Fibroblast of the aortic adventitia (primary cell): Measurements from ENCODE around the gene COG8. TPM values are rescaled to one million over a fixed set of nuclear protein-coding genes. Genes with fewer than 3 reads are reported as not detected.
"Not testable (repeated sequence)": the region's sequence is repeated elsewhere in the genome, so short reads cannot be mapped to it uniquely, and the experiment has no call there.

Source experiments
- DNase-seq: peaks from one replicate; pipeline ENCODE4 v3.0.0-alpha.2; 2010; ENCODE audit warnings: low read depth
- H3K4me3 ChIP-seq: 2 replicates; pipeline ENCODE4 v1.5.1; 2011; ENCODE audit warnings: low read depth, mild to moderate bottlenecking, control low read depth, low read length, moderate library complexity
- total RNA-seq: library from RNA; depleted of rRNA; stranded (reverse); fragments of >200 nt; gene quantifications from 2 replicates; pipeline ENCODE4 v1.2.3, GENCODE V29; 2012; ENCODE audit warnings: low replicate concordance
- TF ChIP-seq, protein P1 (sequence below): IDR thresholded peaks from 2 replicates; pipeline ENCODE4 v1.5.1; 2011; ENCODE audit warnings: mild to moderate bottlenecking, low read length, control low read depth, inconsistent platforms; ENCODE audit not compliant: insufficient read depth

COG8 gene
- total RNA-seq, 1 donor = 51.5 TPM

DNA sequence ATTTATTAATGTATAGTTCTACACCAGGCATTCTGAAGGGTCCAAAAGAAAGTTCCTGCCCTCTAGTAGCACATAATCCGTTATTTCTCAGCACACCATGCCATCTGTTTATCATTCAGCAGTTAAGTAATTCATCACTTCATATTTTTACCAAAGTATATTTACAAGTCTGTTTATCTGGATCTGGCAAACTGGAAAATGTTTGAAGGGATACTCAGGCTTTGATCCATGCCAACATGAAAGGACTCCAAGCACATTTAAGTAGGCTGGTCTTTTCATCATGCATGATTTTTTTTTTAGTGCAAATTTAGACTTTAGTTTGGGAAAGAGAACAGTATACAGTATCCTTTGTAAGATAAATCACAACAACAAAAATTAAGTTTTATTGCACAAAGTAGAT, 32.3 kb downstream of the COG8 start:
- no peak overlapping the region for H3K4me3 ChIP-seq
- TF ChIP-seq, protein P1, sequence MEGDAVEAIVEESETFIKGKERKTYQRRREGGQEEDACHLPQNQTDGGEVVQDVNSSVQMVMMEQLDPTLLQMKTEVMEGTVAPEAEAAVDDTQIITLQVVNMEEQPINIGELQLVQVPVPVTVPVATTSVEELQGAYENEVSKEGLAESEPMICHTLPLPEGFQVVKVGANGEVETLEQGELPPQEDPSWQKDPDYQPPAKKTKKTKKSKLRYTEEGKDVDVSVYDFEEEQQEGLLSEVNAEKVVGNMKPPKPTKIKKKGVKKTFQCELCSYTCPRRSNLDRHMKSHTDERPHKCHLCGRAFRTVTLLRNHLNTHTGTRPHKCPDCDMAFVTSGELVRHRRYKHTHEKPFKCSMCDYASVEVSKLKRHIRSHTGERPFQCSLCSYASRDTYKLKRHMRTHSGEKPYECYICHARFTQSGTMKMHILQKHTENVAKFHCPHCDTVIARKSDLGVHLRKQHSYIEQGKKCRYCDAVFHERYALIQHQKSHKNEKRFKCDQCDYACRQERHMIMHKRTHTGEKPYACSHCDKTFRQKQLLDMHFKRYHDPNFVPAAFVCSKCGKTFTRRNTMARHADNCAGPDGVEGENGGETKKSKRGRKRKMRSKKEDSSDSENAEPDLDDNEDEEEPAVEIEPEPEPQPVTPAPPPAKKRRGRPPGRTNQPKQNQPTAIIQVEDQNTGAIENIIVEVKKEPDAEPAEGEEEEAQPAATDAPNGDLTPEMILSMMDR = no peak
- no peak for DNase-seq

DNA sequence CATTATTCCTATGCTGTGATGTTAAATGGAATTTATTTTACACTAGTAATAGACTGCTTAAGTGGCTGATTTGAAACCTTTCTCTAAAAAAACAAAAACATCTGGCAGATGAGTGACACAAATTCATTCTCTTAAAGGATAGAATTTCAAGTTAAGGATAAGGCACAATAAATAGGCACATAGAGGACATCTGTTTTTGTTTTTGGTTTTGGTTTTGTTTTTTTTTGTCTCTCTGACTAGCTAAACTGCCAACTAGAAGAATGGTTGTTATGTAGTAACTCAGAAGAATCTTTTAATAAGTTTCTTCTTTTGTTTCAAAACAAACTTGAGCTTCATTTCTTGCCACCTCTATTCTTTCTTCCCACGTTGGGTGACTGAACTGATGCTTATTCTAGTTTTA, 33.3 kb downstream of the COG8 start:
- TF ChIP-seq, protein P1 = no peak
- H3K4me3 ChIP-seq = no peak overlapping the region
- DNase-seq = no peak

DNA sequence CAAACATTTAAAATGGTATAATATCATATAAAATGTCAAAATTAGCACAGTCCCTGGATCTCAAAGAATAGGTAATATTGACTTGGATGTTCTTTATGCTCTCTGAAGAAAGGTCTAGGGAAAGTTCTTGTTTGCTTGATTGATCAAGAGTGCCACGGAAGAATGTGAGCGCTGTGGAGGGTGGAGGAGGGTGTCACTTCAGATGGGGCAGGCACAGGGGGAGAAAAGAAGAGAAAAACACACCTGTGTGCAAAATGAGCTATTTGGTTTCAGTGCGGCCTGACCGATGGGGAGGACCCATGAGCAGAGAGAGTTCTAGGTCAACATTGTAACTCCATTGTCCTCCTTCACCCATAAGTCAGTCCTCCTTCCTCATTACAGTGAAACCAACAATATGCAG, 37.1 kb downstream of the COG8 start:
- no peak overlapping the region for H3K4me3 ChIP-seq
- DNase-seq = no peak
- TF ChIP-seq, protein P1 = no peak

DNA sequence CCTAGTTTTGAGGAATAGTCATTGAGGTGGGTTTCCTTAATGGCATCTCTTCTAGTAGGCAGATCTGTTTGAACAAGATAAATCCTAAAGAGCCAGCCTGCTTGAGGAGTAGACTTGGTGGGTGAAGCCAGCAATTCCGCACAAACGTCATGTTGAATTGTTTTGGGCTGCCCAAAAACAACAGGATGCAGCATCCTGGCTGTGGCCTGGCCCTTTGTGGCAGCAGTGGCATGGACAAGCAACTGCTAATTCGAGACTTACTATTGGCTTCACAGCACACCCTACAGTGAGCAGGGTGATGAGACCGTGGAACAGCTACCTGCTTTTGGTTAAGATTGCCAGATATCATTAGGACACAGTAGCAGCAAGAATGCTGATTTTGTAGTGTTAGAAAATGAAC, 37.5 kb downstream of the COG8 start:
- H3K4me3 ChIP-seq = no peak overlapping the region
- TF ChIP-seq, protein P1 = no peak
- no peak for DNase-seq

DNA sequence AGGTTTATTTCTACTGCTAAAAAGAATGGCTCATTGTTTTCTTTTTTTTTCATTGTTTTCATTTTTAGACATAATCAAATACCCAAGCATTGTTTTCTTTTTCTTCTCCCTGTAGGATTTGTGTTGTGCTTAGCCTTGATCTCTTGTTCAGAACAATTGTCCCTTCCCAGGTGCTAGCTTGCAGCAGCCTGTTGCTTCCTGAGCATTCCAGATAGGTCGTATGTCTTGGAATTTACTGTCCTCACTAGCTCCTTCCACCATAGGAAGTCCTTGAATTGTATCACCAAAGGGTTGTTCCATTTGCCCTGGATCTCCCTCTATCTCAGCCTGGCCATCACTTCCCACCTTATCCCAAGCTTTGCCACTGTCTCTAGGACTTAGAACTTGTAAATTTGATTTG, 38.2 kb downstream of the COG8 start:
- no peak for DNase-seq
- TF ChIP-seq, protein P1 = no peak
- no peak overlapping the region for H3K4me3 ChIP-seq

DNA sequence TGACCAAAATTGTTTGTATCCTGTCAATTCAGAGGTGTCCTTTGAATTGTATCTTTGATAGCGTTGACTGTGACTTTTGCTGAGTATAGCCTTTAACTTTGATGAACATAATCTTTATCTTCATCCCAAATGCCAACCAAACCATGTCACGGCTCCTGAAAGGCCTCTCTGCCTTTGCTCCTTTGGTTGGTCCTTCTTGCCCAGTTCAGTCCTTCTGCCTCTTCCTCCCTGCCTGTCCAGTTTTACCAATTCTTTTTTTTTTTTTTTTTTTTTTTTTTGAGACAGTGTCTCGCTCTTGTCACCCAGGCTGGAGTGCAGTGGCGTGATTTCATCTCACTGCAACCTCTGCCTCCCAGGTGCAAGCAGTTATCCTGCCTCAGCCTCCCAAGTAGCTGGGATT, 41.1 kb downstream of the COG8 start:
- TF ChIP-seq, protein P1 = no peak
- no peak overlapping the region for H3K4me3 ChIP-seq
- DNase-seq = no peak

DNA sequence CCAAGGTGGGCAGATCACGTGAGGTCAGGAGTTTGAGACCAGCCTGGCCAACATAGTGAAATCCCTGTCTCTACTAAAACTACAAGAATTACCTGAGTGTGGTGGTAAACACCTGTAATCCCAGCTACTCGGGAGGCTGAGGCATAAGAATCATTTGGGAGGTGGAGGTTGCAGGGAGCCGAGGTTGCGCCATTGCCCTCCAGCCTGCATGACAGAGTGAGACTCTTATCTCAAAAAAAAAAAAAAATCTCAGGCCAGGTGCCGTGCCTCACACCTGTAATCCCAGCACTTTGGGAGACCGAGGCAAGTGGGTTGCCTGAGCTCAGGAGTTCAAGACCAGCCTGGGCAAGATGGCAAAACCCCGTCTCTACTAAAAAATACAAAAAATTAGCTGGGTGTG, 42.6 kb downstream of the COG8 start:
- H3K4me3 ChIP-seq, DNase-seq: not testable (repeated sequence)
